GM13976 (cell line): ENCODE measurements around the gene C4B.
A peak's percentile ranks its signal among the peaks of the same experiment; 100 is the strongest.
"Not testable (repeated sequence)": the region's sequence is repeated elsewhere in the genome, so short reads cannot be mapped to it uniquely, and the experiment has no call there.

Source experiments
- DNase-seq: peaks from one replicate; pipeline ENCODE4 v3.0.0; 2012; ENCODE audit warnings: low spot score
- CTCF ChIP-seq: IDR thresholded peaks from 2 replicates; pipeline ENCODE4 v1.5.1; 2012; ENCODE audit warnings: borderline replicate concordance, mild to moderate bottlenecking; ENCODE audit not compliant: insufficient read depth; ENCODE audit errors: extremely low read depth, missing control alignments, control extremely low read depth
- in situ Hi-C: fragments of 300-500 bp; cut with MboI; formaldehyde crosslinking; loops from one replicate; pipeline ENCODE4 v1.12.0; 2022; ENCODE audit warnings: low sequenced_read_pairs, mixed read lengths, inconsistent platforms; ENCODE audit not compliant: unreplicated experiment

C4B gene

GRCh38 chr6:32047084-32047478, 32.5 kb downstream of the C4B start:
- in situ Hi-C loops = no loop called here
- no peak for TF ChIP-seq CTCF
- no peak for DNase-seq

- TF ChIP-seq CTCF = no peak
- in situ Hi-C loops = no loop called here
- DNase-seq = no peak
Measured at GRCh38 chr6:32047539-32047854, 32.9 kb downstream of the C4B start.

DNA sequence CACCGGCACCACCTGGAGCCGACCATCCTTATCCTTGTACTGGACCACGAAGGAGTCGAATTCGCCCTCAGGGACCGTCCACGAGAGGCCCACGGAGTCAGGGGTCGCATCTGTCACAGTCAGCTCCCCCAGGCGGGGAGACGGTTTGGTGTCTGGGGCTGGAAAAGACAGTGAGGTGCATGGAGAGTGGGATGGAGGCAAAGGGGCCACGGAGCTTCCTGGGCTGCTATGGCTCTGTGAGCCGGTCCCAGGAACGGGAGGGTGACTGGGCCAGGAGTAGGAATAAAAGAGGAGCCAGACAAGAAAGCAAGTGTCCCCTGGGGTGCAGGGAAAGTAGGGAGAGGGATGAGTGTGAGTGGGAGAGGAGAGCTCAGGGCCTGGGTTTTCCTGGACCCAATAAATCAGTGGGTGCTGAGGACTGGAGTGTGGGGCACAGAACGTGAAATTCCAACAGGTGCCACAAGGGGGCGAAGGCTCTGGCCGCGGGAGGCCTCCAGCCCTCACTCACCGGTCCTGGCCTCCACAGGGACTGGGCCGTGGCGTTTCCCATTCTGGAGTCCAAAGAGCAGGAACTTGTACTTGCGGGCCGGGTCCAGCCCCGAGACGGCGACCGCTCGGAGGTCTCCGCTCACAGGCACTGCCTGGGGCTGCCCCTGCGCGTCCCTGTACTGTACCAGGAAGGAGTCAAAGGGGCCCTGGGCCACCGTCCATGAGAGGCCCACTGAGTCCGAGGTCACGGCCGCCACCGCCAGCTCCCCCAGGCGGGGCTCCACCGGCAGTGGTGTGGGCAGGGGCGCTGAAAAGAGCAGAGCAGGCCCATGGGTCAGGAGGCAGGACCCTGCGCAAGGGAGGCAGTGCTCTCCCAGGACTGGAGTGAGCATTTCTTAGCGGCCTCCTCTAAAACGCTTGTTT, 33.5 kb downstream of the C4B start:
- DNase-seq = peak; percentile 87
- peak; percentile 92 for TF ChIP-seq CTCF
- in situ Hi-C loops = no loop called here

GRCh38 chr6:32049149-32049548, 34.6 kb downstream of the C4B start:
- in situ Hi-C loops, DNase-seq: not testable (repeated sequence)

DNA sequence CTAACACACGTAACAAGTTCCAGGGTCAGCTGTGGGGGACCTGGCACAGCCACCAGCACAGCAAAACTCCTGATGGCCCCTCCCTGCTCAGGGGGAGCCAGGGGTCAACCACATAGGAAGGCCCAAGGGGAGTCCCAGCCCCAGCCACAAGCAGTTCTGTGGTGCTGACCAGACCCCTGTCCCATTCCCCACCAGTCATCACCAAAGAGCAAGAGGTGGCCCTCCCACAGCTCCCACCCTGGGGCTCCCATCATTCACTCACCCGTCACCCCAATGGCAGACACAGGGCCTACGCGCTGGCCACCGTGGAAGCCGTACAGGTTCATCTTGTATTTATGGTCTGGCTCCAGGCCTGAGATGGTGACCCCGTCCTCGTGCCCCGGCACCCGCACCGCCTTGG, 35.1 kb downstream of the C4B start:
- in situ Hi-C loops, DNase-seq: not testable (repeated sequence)

GRCh38 chr6:32050562-32050961, 36.0 kb downstream of the C4B start:
- in situ Hi-C loops = no loop called here
- no peak for DNase-seq
- TF ChIP-seq CTCF = no peak

GRCh38 chr6:32052626-32053025, 38.0 kb downstream of the C4B start:
- in situ Hi-C loops, DNase-seq: not testable (repeated sequence)

- in situ Hi-C loops, DNase-seq: not testable (repeated sequence)
Measured at GRCh38 chr6:32053314-32053713, 38.7 kb downstream of the C4B start.

DNA sequence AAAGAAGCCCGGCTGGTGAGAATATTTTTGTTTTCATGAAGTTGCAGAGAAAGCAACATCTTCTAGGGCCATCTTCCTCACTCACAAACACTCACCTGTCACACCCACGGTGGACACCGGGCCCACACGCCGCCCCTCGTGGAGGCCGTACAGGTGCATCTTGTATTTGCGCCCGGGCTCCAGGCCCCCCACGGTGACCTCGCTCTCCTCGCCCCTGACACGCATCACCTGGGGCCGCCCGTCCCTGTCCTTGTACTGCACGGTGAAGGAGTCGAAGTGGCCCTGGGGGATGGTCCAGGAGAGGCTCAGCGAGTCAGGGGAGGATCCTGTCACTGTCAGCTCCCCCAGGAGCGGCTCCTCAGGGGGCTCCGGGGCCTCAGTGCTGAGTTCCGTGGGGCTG, 41.2 kb downstream of the C4B start:
- in situ Hi-C loops, DNase-seq: not testable (repeated sequence)
